AG04450 (cell line): ENCODE data around the gene PDE11A. TPM values are rescaled to one million over a fixed set of nuclear protein-coding genes. Genes with fewer than 3 reads are reported as not detected.

ENCODE experiments used
- CTCF ChIA-PET: fragments of 300-600, 350-600 bp; formaldehyde crosslinking; extraction: SDS; loops from one replicate; lab custom pipeline; 2022; ENCODE audit warnings: antibody characterized with exemption, inconsistent platforms; lab: Charles Lee
- POLR2A ChIA-PET: fragments of 350-600 bp; formaldehyde crosslinking; extraction: SDS; loops from one replicate; lab custom pipeline; 2021; ENCODE audit warnings: antibody characterized with exemption, inconsistent platforms; lab: Yijun Ruan, JAX
- DNase-seq: peaks from one replicate; pipeline ENCODE4 v3.0.0-alpha.2; 2011; ENCODE audit warnings: low read depth, low spot score
- H3K27ac ChIP-seq: one replicate; pipeline ENCODE4 v1.5.1; 2012; ENCODE audit warnings: low read depth, low read length, control low read depth
- H3K27me3 ChIP-seq: one replicate; pipeline ENCODE4 v1.6.0; 2012; ENCODE audit warnings: low read length; ENCODE audit not compliant: control insufficient read depth, insufficient read depth
- H3K4me3 ChIP-seq: 2 replicates; pipeline ENCODE4 v1.5.1; 2011; ENCODE audit warnings: mild to moderate bottlenecking, low read depth, low read length, control low read depth
- H3K9me3 ChIP-seq: 2 replicates; pipeline ENCODE4 v1.5.1; 2012; ENCODE audit warnings: low read length; ENCODE audit not compliant: control insufficient read depth, insufficient read depth
- CTCF ChIP-seq: IDR thresholded peaks from 2 replicates; pipeline ENCODE4 v1.5.1; 2011; ENCODE audit warnings: low read depth, low read length, control low read depth, inconsistent platforms
- polyA plus RNA-seq: library from polyadenylated mRNA; depleted of rRNA; stranded (reverse); fragments of >200 nt; gene quantifications from 2 replicates; pipeline ENCODE4 v1.2.3, GENCODE V29; 2011

Gene PDE11A
- polyA plus RNA-seq, 1 experiment, result 0.24 TPM

GRCh38 chr2:177828557-177828956 is 244.0 kb downstream of the PDE11A start:
- no peaks in the 10 kb centered on the region for H3K9me3 ChIP-seq
- ChIA-PET POLR2A (no interaction called here), CTCF (no interaction called here)
- no peak overlapping the region for H3K4me3 ChIP-seq
- DNase-seq, result no peak
- TF ChIP-seq CTCF, result no peak
- no peak overlapping the region for H3K27ac ChIP-seq
- no peaks in the 10 kb centered on the region for H3K27me3 ChIP-seq

GRCh38 chr2:177826897-177827296 is 245.7 kb downstream of the PDE11A start:
- POLR2A ChIA-PET, result no interaction called here
- CTCF ChIA-PET, result no interaction called here
- no peak overlapping the region for H3K4me3 ChIP-seq

DNA sequence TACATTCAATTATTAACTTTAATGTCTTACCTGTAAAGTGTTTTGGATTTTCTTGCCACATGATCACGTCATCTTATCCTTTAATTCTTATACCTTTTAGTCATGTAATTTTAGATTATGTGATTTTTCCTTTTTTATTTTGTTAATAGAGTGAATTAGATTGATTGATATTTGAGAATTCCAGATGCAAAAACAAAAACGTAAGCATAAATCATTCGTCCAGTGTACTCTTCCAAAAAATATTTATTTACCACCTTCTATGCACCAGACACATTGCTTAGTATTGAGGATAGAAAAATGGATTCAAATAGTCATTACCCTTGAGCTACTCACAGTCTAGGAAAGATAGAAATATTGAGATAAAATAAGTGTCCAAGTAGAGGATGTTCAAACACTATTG is 249.6 kb downstream of the PDE11A start:
- ChIA-PET POLR2A (no interaction called here), CTCF (no interaction called here)
- H3K27me3 ChIP-seq, result no peaks in the 10 kb centered on the region
- TF ChIP-seq CTCF, result no peak
- H3K9me3 ChIP-seq, result no peaks in the 10 kb centered on the region
- H3K4me3 ChIP-seq, result no peak overlapping the region
- no peak for DNase-seq
- H3K27ac ChIP-seq, result no peak overlapping the region

More at GRCh38 chr2:177826897-177827296, 245.7 kb downstream of the PDE11A start:
- H3K27me3 ChIP-seq, result no peaks in the 10 kb centered on the region
- no peak overlapping the region for H3K27ac ChIP-seq
- TF ChIP-seq CTCF, result no peak
- H3K9me3 ChIP-seq, result no peaks in the 10 kb centered on the region
- DNase-seq, result no peak

DNA sequence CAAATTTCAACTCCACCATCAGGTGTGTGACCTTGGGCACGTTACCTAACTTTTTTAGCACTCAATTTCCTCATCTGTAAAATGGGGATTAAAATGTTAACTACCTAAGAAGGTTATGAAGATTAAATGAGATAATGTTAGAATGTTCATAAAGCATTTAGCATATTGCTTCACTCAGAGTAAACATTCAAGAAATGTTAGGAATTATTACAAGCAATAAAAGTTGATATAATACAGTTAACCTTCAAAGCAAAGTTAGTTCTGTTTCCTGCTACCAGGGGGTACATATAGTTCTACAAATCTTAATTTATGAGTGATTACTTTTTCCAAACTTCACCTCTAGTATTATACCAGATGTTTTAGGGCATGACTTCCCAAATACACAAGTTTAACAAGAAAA is 254.2 kb downstream of the PDE11A start:
- no peak for TF ChIP-seq CTCF
- no peaks in the 10 kb centered on the region for H3K9me3 ChIP-seq
- no peak for DNase-seq
- CTCF ChIA-PET, result no interaction called here
- POLR2A ChIA-PET, result no interaction called here
- no peaks in the 10 kb centered on the region for H3K27me3 ChIP-seq
- no peak overlapping the region for H3K27ac ChIP-seq
- H3K4me3 ChIP-seq, result no peak overlapping the region

DNA sequence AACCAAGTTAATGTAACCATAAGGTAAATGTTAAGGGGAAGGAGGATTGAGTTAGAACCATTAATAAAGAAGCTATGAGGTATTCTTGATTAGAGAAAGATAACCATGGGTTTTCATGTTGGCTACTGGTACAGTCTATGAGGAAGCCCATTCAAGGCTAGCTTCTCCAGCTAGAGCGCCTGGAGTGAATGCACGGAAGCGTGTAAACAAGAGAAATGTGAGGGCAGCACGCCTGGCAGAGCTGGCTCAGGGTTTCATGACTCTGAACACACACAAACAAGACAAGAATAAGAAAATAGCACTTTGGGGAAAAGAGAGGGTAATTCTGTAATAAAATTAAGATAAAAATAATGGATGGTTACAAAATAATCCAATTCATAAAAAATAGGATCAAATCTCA is 255.3 kb downstream of the PDE11A start:
- CTCF ChIA-PET, result no interaction called here
- POLR2A ChIA-PET, result no interaction called here

More for the DNA sequence above, 255.3 kb downstream of the PDE11A start:
- Histone ChIP-seq H3K27me3 (no peaks in the 10 kb centered on the region), H3K9me3 (no peaks in the 10 kb centered on the region), H3K27ac (no peak overlapping the region), H3K4me3 (no peak overlapping the region)
- no peak for DNase-seq
- TF ChIP-seq CTCF, result no peak
